Mucosa of descending colon (tissue), 3 donors: ENCODE results near the gene ATRIP. TPM values are rescaled to one million over a fixed set of nuclear protein-coding genes. Genes with fewer than 3 reads are reported as not detected.

Source experiments
- ATAC-seq: fragments of 200-7000 bp; cut with Tn5 transposase; one replicate; pipeline ENCODE4 v1.9.1; 2020; ENCODE audit warnings: mild to moderate bottlenecking, moderate library complexity
- DNase-seq, 3 donors: peaks; one replicate each; pipeline ENCODE4 v3.0.0-alpha.2; 2020
- H3K36me3 ChIP-seq: fragments of 200-600 bp; one replicate; pipeline ENCODE4 v1.8.0; 2021; ENCODE audit warnings: low read depth, mild to moderate bottlenecking
- H3K4me1 ChIP-seq: fragments of 200-600 bp; one replicate; pipeline ENCODE4 v1.8.0; 2021; ENCODE audit warnings: low read depth, mild to moderate bottlenecking
- H3K4me3 ChIP-seq: fragments of 200-600 bp; one replicate; pipeline ENCODE4 v1.8.0; 2021; ENCODE audit warnings: mild to moderate bottlenecking
- H3K9me3 ChIP-seq: fragments of 200-600 bp; one replicate; pipeline ENCODE4 v1.8.0; 2021; ENCODE audit warnings: mild to moderate bottlenecking
- intact Hi-C, 2 donors: fragments of 100-400 bp; cut with DNase I in 1 of 2; cut with micrococcal nuclease in 1 of 2; formaldehyde crosslinking; loops; one replicate each; pipeline versions ENCODE4 v1.11.0 to v1.11.1; 2022; cut with DNase I, micrococcal nuclease
- total RNA-seq, 3 donors: library from RNA; stranded (reverse); fragmentation: NEBNext Ultra II Directional in 2 of 3; extraction: Animal tissue kit (Norgen Biotek cat#: 25700) in 2 of 3; gene quantifications; one replicate each; pipeline versions ENCODE4 v1.2.1 to v1.2.4, GENCODE V29; 2021 to 2023
- TF ChIP-seq, protein P1 (sequence below): fragments of 200-600 bp; IDR thresholded peaks from one replicate; pipeline ENCODE4 v1.8.0; 2022; ENCODE audit warnings: antibody characterized with exemption, mild to moderate bottlenecking
- donor health status: DM: no; HTN: no; CAD: no; lungs with moderate emphysema.
- donor health status: DM: no; HTN: no; CAD: no.
- donor health status: DM: no; HTN: yes; CAD: no.

ATRIP gene
- total RNA-seq, 3 donors from 2014 or later = 4.5 to 7.2 (median 6.2) TPM

DNA sequence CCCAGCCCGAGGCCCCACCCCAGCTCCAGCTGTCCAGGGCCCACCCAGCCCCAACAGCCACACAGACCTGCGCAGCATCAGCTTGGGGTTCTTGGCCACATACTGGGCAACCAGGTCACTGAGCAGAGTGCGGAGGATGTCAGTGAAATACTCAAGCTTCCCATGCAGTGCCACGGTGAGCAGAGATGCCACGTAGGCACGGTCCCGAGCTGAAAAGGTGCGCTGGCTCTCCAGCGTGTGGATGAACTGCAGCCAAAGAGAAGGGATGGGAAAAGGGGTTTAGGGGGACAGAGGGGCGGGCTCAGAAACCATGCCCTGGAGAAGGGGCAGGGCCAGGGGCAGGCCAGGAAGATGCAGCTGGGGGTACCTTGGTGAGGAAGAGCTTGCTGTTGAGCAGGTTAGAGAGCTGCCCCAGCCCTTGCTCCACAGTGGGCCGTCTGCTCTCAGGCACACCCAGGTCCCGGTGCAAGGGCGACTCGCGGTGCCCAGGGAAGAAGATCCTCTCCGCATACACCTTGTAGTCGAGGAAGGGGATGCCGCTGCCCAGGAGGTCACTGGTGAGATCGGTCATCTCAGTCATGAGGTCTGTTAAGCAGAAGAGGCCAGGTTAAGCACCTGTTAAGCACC is 34.0 kb upstream of the ATRIP start:
- intact Hi-C loops = no loop called here
- DNase-seq (peak in 1 of 3 donors; percentile 19), ATAC-seq (no peak)
- Histone ChIP-seq H3K4me1 (no peaks in the 10 kb centered on the region), H3K36me3 (no peaks in the 10 kb centered on the region), H3K9me3 (no peaks in the 10 kb centered on the region), H3K4me3 (no peak overlapping the region)
- TF ChIP-seq, protein P1, sequence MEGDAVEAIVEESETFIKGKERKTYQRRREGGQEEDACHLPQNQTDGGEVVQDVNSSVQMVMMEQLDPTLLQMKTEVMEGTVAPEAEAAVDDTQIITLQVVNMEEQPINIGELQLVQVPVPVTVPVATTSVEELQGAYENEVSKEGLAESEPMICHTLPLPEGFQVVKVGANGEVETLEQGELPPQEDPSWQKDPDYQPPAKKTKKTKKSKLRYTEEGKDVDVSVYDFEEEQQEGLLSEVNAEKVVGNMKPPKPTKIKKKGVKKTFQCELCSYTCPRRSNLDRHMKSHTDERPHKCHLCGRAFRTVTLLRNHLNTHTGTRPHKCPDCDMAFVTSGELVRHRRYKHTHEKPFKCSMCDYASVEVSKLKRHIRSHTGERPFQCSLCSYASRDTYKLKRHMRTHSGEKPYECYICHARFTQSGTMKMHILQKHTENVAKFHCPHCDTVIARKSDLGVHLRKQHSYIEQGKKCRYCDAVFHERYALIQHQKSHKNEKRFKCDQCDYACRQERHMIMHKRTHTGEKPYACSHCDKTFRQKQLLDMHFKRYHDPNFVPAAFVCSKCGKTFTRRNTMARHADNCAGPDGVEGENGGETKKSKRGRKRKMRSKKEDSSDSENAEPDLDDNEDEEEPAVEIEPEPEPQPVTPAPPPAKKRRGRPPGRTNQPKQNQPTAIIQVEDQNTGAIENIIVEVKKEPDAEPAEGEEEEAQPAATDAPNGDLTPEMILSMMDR = no peak

DNA sequence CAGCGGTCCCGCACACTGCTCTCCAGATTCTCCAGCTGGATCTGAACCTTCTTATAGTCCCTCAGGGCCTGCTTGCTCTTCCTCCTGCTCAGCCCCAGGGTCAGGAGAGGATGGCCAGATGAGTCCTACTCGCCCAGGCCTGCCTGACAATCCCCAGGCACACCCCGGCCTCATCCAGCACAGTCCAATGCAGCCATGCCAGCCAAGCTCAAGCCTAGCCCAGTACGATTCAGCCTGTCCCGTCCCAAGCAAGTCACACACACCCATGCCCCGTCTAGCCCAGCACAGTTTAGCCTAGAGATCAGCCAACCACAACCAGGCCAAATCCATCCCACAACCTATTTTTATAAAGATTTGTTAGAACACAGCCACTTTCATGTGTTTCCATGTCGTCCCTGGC is 33.5 kb upstream of the ATRIP start:
- H3K4me1 ChIP-seq = no peaks in the 10 kb centered on the region
- DNase-seq (no peak), ATAC-seq (no peak)
- TF ChIP-seq, protein P1 = no peak
- intact Hi-C loops = no loop called here
- no peak overlapping the region for H3K4me3 ChIP-seq
- no peaks in the 10 kb centered on the region for H3K36me3 ChIP-seq
- no peaks in the 10 kb centered on the region for H3K9me3 ChIP-seq

DNA sequence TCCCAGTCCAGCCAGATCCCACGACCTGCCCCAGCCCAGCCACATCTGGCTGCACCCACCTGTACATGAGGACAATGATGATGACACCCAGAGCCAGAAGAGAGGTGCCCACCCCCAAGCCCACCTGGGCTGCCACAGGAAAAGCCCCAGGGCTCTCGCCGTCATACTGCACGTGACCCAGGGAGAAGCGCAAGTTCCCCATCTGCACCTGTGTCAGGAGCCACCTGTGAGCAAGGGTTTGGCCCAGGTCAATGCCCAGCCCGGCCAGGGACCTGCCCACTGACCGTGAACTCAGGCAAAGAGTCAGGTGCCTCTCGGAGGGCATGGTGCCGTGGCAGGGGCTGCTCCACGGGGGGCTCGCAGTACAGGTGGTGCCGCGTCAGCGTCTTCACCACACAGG is 32.9 kb upstream of the ATRIP start:
- no peaks in the 10 kb centered on the region for H3K9me3 ChIP-seq
- H3K36me3 ChIP-seq = no peaks in the 10 kb centered on the region
- intact Hi-C loops = no loop called here
- H3K4me3 ChIP-seq = no peak overlapping the region
- H3K4me1 ChIP-seq = no peaks in the 10 kb centered on the region
- TF ChIP-seq, protein P1 = no peak
- ATAC-seq = no peak
- peak in 1 of 3 donors; percentile 20 for DNase-seq

- Histone ChIP-seq H3K9me3 (no peaks in the 10 kb centered on the region), H3K4me3 (no peak overlapping the region), H3K36me3 (no peaks in the 10 kb centered on the region), H3K4me1 (no peaks in the 10 kb centered on the region)
- no peak for ATAC-seq
- TF ChIP-seq, protein P1 = no peak
- DNase-seq = peak in 1 of 3 donors; percentile 20
- intact Hi-C loops = no loop called here
These were observed 31.9 kb upstream of the ATRIP start for GRCh38 chr3:48414376-48415250.

- TF ChIP-seq, protein P1 = no peak
- DNase-seq = peak in 1 of 3 donors; percentile 16
- Histone ChIP-seq H3K4me1 (no peaks in the 10 kb centered on the region), H3K36me3 (no peaks in the 10 kb centered on the region), H3K4me3 (no peak overlapping the region), H3K9me3 (no peaks in the 10 kb centered on the region)
- ATAC-seq = no peak
- intact Hi-C loops = no loop called here
These were observed 31.1 kb upstream of the ATRIP start for GRCh38 chr3:48415251-48415953.
